NCI-H226 (cell line): ENCODE results near the gene SIGLEC7.
"Not testable (repeated sequence)": the region's sequence is repeated elsewhere in the genome, so short reads cannot be mapped to it uniquely, and the experiment has no call there.

Experiments used
- DNase-seq: peaks from one replicate; pipeline ENCODE4 v3.0.0-alpha.2; 2015

Gene SIGLEC7

GRCh38 chr19:51139299-51140014 is 2.6 kb upstream of the SIGLEC7 start:
- no peak for DNase-seq

GRCh38 chr19:51140441-51140840 is 1.7 kb upstream of the SIGLEC7 start:
- no peak for DNase-seq

- no peak for DNase-seq
These were observed 920 bp upstream of the SIGLEC7 start for GRCh38 chr19:51141181-51141580.

GRCh38 chr19:51142809-51143475 is 841 bp downstream of the SIGLEC7 start:
- DNase-seq: not testable (repeated sequence)

GRCh38 chr19:51143486-51143885 is 1.4 kb downstream of the SIGLEC7 start:
- DNase-seq: no peak

GRCh38 chr19:51144482-51145045 is 2.5 kb downstream of the SIGLEC7 start:
- DNase-seq: no peak

GRCh38 chr19:51145916-51146493 is 3.9 kb downstream of the SIGLEC7 start:
- no peak for DNase-seq

GRCh38 chr19:51146751-51147150 is 4.7 kb downstream of the SIGLEC7 start:
- DNase-seq: no peak

GRCh38 chr19:51147663-51148062 is 5.6 kb downstream of the SIGLEC7 start:
- DNase-seq: no peak

GRCh38 chr19:51148580-51148979 is 6.5 kb downstream of the SIGLEC7 start:
- no peak for DNase-seq

- DNase-seq: no peak
These were observed 8.5 kb downstream of the SIGLEC7 start for GRCh38 chr19:51150627-51151026.

GRCh38 chr19:51156710-51157109 is 14.6 kb downstream of the SIGLEC7 start:
- no peak for DNase-seq

GRCh38 chr19:51157265-51157664 is 15.2 kb downstream of the SIGLEC7 start:
- DNase-seq: no peak

GRCh38 chr19:51158474-51159129 is 16.5 kb downstream of the SIGLEC7 start:
- no peak for DNase-seq

- DNase-seq: no peak
These were observed 17.6 kb downstream of the SIGLEC7 start for GRCh38 chr19:51159656-51160055.

- no peak for DNase-seq
These were observed 19.2 kb downstream of the SIGLEC7 start for GRCh38 chr19:51161266-51161665.

GRCh38 chr19:51161867-51162496 is 19.9 kb downstream of the SIGLEC7 start:
- DNase-seq: no peak

GRCh38 chr19:51163257-51163656 is 21.2 kb downstream of the SIGLEC7 start:
- DNase-seq: no peak

GRCh38 chr19:51164215-51164614 is 22.1 kb downstream of the SIGLEC7 start:
- DNase-seq: no peak

GRCh38 chr19:51166846-51167490 is 24.9 kb downstream of the SIGLEC7 start:
- no peak for DNase-seq

- DNase-seq: no peak
These were observed 26.6 kb downstream of the SIGLEC7 start for GRCh38 chr19:51168564-51169282.
